Nucleus accumbens (tissue), 56 donors: Measurements from ENCODE around the gene FUBP3.

ENCODE experiments used
- DNase-seq, 56 donors: peaks; one replicate each; lab custom pipeline; 2025; lab: John Stamatoyannopoulos, UW

FUBP3 gene

DNA sequence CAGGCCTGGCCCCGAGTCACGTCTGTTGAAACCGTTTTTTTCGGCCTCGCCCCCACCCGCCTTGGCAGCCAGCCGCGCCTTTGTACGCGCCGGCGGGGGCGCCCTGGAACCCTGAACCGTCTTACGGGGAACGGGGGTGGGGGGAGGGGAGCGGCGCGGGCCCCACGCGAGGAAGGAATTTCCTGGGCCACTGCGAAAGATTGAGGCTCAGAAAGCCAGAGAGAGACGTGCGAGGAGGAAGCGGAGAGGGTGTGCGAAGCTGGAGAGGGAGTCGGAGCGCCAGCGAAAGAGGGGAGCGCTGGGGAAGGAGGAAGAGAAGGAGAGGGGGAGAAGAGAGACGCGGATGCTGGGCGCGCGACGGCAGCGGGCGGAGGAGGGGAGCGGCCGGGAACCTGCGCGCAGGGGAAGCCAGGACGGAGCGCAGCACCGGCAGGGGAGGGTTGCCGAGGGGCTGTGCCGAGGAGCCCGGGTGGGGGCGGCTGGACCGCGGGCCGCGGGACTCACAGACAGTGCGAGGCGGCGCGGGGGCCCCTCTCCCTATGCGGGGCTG lies 80.4 kb downstream of the FUBP3 start:
- no peak for DNase-seq

- no peak for DNase-seq
Measured at GRCh38 chr9:130660326-130660682, 80.9 kb downstream of the FUBP3 start.

GRCh38 chr9:130660683-130661450 lies 81.5 kb downstream of the FUBP3 start:
- DNase-seq = no peak

GRCh38 chr9:130661451-130662098 lies 82.2 kb downstream of the FUBP3 start:
- DNase-seq = no peak

- no peak for DNase-seq
Measured at GRCh38 chr9:130662099-130662969, 83.0 kb downstream of the FUBP3 start.

GRCh38 chr9:130662970-130663257 lies 83.5 kb downstream of the FUBP3 start:
- no peak for DNase-seq

GRCh38 chr9:130663258-130663976 lies 84.0 kb downstream of the FUBP3 start:
- no peak for DNase-seq

DNA sequence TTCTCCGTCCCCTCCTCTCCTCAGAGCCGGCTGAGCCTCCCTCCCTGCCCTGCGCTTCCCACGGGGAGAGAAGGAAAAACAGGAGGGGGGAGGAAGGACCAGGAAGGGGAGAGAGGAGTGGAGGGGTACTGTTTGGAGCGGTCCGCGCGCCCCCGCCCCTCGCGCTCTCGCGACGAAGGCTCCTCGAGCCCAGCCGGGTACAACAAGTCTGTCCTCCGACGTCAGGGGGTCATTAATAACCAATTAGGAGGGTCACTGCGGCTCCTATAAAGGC lies 84.5 kb downstream of the FUBP3 start:
- no peak for DNase-seq

DNA sequence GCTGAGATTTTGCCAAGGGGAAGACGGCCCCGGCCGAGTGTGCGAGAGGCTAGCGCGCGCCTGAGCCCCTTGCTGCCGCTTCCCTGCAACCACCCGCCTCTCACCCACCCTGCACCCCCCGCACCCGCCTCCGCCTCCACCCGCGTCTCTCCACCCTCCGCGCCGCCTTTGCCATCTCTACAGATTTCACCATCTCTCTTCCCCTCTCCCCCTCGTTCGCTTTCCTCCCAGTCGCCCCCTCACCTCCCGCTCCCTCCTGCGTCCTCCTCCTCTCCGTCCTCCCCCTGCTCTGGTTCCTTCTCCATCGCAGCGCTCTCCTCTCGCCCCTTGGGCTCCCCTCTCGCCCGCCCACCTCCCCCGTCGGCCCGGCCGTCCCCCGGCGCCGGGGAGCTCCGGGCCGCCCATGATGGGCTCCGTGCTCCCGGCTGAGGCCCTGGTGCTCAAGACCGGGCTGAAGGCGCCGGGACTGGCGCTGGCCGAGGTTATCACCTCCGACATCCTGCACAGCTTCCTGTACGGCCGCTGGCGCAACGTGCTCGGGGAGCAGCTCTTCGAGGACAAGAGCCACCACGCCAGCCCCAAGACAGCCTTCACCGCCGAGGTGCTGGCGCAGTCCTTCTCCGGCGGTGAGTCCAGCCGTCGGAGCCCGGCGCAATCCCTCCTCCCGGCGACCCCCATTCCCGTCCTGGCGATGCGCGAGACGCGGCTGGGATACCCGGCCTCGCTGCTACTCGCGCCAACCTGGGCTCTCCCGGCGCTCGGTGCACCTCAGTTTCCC lies 85.1 kb downstream of the FUBP3 start, which contains the start of gene PRDM12:
PRDM12 (plus strand) TSS at position 344 of the 778 bp plus-strand sequence; CDS start at position 404, 60 bp downstream.
- no peak for DNase-seq

- no peak for DNase-seq
Measured at GRCh38 chr9:130665029-130665430, 85.7 kb downstream of the FUBP3 start.

DNA sequence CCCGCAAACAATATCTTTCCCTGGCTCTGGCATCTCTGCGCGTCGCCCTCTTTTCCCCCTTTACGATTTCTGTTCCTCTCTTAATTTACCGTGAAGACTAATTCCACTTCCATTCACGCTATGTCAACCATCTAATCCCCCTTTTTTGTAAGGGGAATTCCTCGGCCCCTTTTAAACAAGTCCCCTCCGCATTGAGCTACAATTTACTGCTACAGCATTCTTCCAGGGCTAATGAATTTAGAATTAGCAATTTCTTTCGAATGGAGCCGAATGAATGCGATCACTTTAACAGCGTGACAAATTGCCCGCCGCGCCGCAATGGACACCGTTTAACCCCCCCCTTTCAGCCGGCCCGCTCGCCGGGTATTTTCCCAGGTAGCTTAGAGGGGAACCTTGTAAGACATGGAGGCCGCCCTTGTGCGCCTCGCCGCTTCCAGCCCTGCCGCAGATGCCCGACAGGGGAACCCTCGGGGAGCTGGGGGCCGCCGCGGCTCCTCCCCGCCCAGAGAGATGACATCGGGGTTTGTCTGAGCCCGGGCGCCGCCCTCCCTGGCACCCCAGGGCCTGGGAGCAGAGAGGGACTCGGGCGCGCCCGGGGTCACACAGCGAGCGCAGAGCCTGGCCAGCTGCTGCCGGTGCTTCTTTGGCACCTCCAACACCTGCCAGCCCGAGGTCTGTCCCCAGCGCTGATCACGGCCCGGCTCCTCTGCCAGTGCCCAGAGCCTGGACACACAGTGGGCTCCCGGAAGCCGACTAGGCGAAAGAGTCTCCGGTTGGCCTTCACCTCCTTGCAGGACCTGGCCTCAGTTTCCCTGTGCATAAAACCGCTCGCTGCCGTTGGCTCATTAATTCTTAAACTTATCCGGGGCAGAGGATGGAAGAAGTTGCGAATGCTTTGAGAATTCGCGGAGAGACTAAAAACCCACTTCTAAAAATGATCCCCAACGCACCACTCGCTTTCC lies 86.3 kb downstream of the FUBP3 start:
- DNase-seq = no peak

DNA sequence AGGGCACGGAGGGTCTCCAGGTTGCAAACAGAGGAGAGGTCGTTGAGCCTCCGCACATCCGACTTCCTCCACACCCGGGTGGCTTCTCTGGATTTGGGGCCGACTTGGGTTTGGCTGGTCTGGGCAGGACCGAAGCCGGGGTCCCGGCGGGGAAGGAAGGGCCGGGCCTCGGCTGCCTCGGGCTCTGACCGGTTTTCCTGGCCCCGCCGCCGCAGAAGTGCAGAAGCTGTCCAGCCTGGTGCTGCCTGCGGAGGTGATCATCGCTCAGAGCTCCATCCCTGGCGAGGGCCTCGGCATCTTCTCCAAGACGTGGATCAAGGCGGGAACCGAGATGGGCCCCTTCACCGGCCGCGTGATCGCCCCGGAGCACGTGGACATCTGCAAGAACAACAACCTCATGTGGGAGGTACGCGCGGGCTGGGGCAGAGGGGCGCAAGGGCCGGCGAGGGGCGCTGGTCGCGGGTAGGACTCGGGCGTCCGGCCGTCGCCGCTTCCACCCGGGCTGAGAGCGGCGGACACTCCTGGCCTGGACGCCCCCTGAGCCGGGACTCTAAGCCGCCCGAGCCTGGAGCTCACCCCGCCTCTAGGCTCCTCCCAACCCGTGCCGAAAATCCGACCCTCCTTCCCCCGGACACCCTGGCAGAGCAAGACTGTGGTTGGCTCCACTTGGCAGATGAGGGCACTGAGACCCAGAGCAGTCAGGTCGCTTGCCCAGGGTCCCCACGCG lies 87.2 kb downstream of the FUBP3 start:
- no peak for DNase-seq

DNA sequence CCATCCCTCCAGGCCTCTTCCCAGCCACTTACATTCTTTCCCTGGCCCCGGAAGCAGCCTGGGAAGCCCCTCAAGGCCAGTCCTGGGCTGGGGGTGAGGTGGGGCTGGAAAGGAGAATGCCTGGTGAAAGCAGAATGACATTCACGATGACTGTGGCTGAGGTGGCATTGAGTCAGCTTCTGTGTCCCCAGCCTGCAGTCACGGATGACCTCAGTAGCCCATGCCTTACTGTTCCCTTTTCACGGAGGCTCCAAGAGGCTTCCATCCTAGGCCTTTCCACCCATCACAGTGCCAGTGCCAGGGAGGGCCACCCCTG lies 87.7 kb downstream of the FUBP3 start:
- no peak for DNase-seq

GRCh38 chr9:130668196-130668595 lies 88.8 kb downstream of the FUBP3 start:
- DNase-seq = no peak

GRCh38 chr9:130668659-130669058 lies 89.3 kb downstream of the FUBP3 start:
- no peak for DNase-seq

DNA sequence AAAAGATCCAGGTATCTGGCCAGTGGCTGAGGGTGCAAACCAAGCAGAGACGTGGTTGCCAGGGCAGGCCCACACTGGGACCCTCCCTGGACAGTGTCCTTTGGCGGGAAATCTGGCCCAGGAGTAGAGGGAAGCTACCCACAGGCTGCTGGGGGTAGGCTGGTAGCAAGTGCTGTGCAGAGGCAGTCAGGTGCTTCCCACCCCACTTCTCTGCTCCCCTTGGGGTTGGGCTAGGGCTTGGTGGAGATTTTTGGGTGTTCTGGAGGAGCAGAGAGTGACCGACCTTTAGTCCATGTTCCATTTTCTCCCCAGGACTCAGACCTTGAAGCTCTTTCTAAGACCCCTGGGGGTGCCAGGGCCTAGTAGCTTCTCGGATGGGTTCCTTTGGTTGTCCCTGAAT lies 90.6 kb downstream of the FUBP3 start:
- DNase-seq = no peak

GRCh38 chr9:130670644-130671043 lies 91.3 kb downstream of the FUBP3 start:
- no peak for DNase-seq

DNA sequence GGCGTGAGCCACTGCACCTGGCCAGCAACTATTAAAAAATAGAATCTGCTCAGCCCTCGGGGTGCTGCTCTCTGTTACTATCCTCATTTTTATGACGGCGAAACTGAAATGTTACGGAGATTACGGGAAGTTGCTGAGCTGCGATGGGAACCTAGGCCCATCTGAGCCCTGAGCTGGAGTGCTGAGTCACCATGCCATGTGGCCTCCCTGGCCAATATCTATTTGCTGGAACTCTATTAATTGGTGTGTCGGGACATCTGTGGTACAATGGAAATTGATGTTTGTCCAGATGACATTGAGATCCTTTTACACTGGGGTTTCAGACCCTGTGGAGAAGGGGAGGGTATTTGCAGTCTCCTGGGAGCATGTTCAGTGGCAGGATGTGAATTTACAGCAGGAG lies 93.1 kb downstream of the FUBP3 start:
- no peak for DNase-seq
